ENCODE measurements around the gene PRLR.

PRLR gene

GRCh38 chr5:35001842-35002241, 228.4 kb downstream of the PRLR start:
- DNase-seq (ENCODE audit: low spot score): no peak
